HPDE6-E6E7 (cell line): ENCODE data around the gene ARL14EP.

Source experiments
- DNase-seq: peaks from one replicate; pipeline ENCODE4 v3.0.0; 2011; ENCODE audit warnings: missing footprints; ENCODE audit errors: extremely low spot score

The ARL14EP gene

GRCh38 chr11:30380846-30381245, 57.9 kb downstream of the ARL14EP start:
- no peak for DNase-seq

- no peak for DNase-seq
These were observed 59.0 kb downstream of the ARL14EP start for GRCh38 chr11:30381879-30382278.
